PC-3 (cell line): ENCODE measurements around the gene CMTM8. TPM values are rescaled to one million over a fixed set of nuclear protein-coding genes. Genes with fewer than 3 reads are reported as not detected.

Experiments used
- ATAC-seq: fragments of 200-7000 bp; cut with Tn5 transposase; 2 replicates; pipeline ENCODE4 v1.9.1; 2020; ENCODE audit warnings: mild to moderate bottlenecking, moderate library complexity
- BruUV-seq: library from RNA; stranded (reverse); fragments of 400-500 nt; replicated peaks from 2 replicates; lab custom pipeline; 2021; lab: Mats Ljungman, UMichigan
- CTCF ChIA-PET: fragments of 300-600 bp; sonication (Branson Sonifier 250); formaldehyde crosslinking; loops from one replicate; lab custom pipeline; 2022; ENCODE audit warnings: antibody characterized with exemption; lab: Charles Lee
- POLR2A ChIA-PET: fragments of 300-600 bp; sonication (Branson Sonifier 250); formaldehyde crosslinking; loops from one replicate; lab custom pipeline; 2022; ENCODE audit warnings: antibody characterized with exemption; ENCODE audit not compliant: unreplicated experiment; lab: Charles Lee
- DNase-seq: peaks from one replicate; pipeline ENCODE4 v3.0.0-alpha.2; 2015
- H2AFZ ChIP-seq: fragments of 300-600 bp; sonication (generic); 2 replicates; pipeline ENCODE4 v1.6.0; 2016; ENCODE audit warnings: antibody characterized with exemption, low read length
- H3F3A ChIP-seq: fragments of 300-600 bp; sonication (generic); one replicate; pipeline ENCODE4 v1.6.0; 2017; ENCODE audit warnings: antibody characterized with exemption, low read length, control low read depth, mild to moderate bottlenecking; ENCODE audit not compliant: unreplicated experiment
- H3K27ac ChIP-seq: fragments of 300-600 bp; sonication (generic); 2 replicates; pipeline ENCODE4 v1.5.1; 2016; ENCODE audit warnings: mild to moderate bottlenecking, low read length
- H3K27me3 ChIP-seq: fragments of 300-600 bp; sonication (generic); 2 replicates; pipeline ENCODE4 v1.6.1; 2016; ENCODE audit warnings: low read length, mixed read lengths
- H3K36me3 ChIP-seq: fragments of 300-600 bp; sonication (generic); 2 replicates; pipeline ENCODE4 v1.6.1; 2016; ENCODE audit warnings: low read depth, mixed run types, low read length, mixed read lengths
- H3K4me1 ChIP-seq: fragments of 300-600 bp; sonication (generic); 2 replicates; pipeline ENCODE4 v1.5.1; 2016; ENCODE audit warnings: low read length; ENCODE audit not compliant: insufficient read depth
- H3K4me2 ChIP-seq: fragments of 300-600 bp; sonication (generic); 2 replicates; pipeline ENCODE4 v1.6.0; 2016; ENCODE audit warnings: low read length
- H3K4me3 ChIP-seq: fragments of 300-600 bp; sonication (generic); 2 replicates; pipeline ENCODE4 v1.5.1; 2016; ENCODE audit warnings: mild to moderate bottlenecking, low read length, mixed read lengths
- H3K79me2 ChIP-seq: fragments of 300-600 bp; sonication (generic); 2 replicates; pipeline ENCODE4 v1.6.1; 2017; ENCODE audit warnings: low read length, mixed read lengths
- H3K9ac ChIP-seq: fragments of 300-600 bp; sonication (generic); 2 replicates; pipeline ENCODE4 v1.6.0; 2016; ENCODE audit warnings: mild to moderate bottlenecking, low read length
- H3K9me2 ChIP-seq: fragments of 300-600 bp; sonication (generic); replicated peaks from 2 replicates; pipeline ENCODE4 v1.6.1; 2016; ENCODE audit warnings: mixed run types, low read length, mixed read lengths
- H3K9me3 ChIP-seq: fragments of 300-600 bp; sonication (generic); 2 replicates; pipeline ENCODE4 v1.6.1; 2016; ENCODE audit warnings: low read length, mixed read lengths
- H4K20me1 ChIP-seq: fragments of 300-600 bp; sonication (generic); 2 replicates; pipeline ENCODE4 v1.6.1; 2016; ENCODE audit warnings: low read length, mixed read lengths
- CTCF ChIP-seq: fragments of 300-600 bp; sonication (generic); conservative IDR thresholded peaks from 2 replicates; pipeline ENCODE4 v1.5.1; 2017; ENCODE audit warnings: antibody characterized with exemption, low read depth, mild to moderate bottlenecking, low read length
- EZH2 ChIP-seq: fragments of 300-600 bp; sonication (generic); IDR thresholded peaks from one replicate; pipeline ENCODE4 v1.6.1; 2017; ENCODE audit warnings: antibody characterized with exemption, mild to moderate bottlenecking, low read length; ENCODE audit not compliant: unreplicated experiment
- EZH2phosphoT487 ChIP-seq: fragments of 300-600 bp; sonication (generic); IDR thresholded peaks from 2 replicates; pipeline ENCODE4 v1.6.1; 2018; ENCODE audit warnings: mild to moderate bottlenecking, antibody characterized with exemption, low read length, borderline replicate concordance
- intact Hi-C: fragments of 100-400 bp; cut with micrococcal nuclease; formaldehyde crosslinking; loops from 2 replicates; pipeline ENCODE4 v1.9.0; 2023
- total RNA-seq: library from RNA; depleted of rRNA; stranded (reverse); fragments of >200 nt; gene quantifications from 2 replicates; pipeline ENCODE4 v1.2.3, GENCODE V29; 2014

Gene CMTM8
- total RNA-seq, 1 experiment from 2014 or later: 5.2 TPM

- ATAC-seq (no peak), DNase-seq (no peak)
- Histone ChIP-seq H4K20me1 (no peaks in the 10 kb centered on the region), H3K4me2 (no peak overlapping the region), H2AFZ (no peak overlapping the region), H3K4me1 (no peaks in the 10 kb centered on the region), H3K36me3 (no peaks in the 10 kb centered on the region), H3K4me3 (no peak overlapping the region), H3K79me2 (no peaks in the 10 kb centered on the region), H3K9me2 (no peaks in the 10 kb centered on the region), H3K9me3 (no peaks in the 10 kb centered on the region), H3K27ac (no peak overlapping the region), H3F3A (no peaks in the 10 kb centered on the region), H3K9ac (no peak overlapping the region), H3K27me3 (no peaks in the 10 kb centered on the region)
- TF ChIP-seq EZH2phosphoT487: no peak
- no peak for TF ChIP-seq EZH2
- TF ChIP-seq CTCF: no peak
- CTCF ChIA-PET: interaction anchor here (0.7 kb wide), 1 partner anchor 16 kb away, joined by 3 read pairs; no protein-coding TSS in a partner anchor
- no TSS peak for BruUV-seq
- POLR2A ChIA-PET: no interaction called here
- intact Hi-C loops: no loop called here
Measured at GRCh38 chr3:32372213-32372490, 133.7 kb downstream of the CMTM8 start.

GRCh38 chr3:32373276-32373675 is 134.8 kb downstream of the CMTM8 start:
- H3K79me2 ChIP-seq: no peaks in the 10 kb centered on the region
- H3K27ac ChIP-seq: no peak overlapping the region
- no peaks in the 10 kb centered on the region for H3K27me3 ChIP-seq
- no peaks in the 10 kb centered on the region for H3K36me3 ChIP-seq
- DNase-seq (no peak), ATAC-seq (no peak)
- no peaks in the 10 kb centered on the region for H3K4me1 ChIP-seq
- no peaks in the 10 kb centered on the region for H3F3A ChIP-seq
- H2AFZ ChIP-seq: no peak overlapping the region
- BruUV-seq: no TSS peak
- no peaks in the 10 kb centered on the region for H3K9me2 ChIP-seq
- ChIA-PET CTCF (interaction anchor here (0.6 kb wide), 1 partner anchor 95 kb away, joined by 3 read pairs; no protein-coding TSS in a partner anchor), POLR2A (interaction anchor here (0.7 kb wide), 1 partner anchor 525 kb away, joined by 7 read pairs; no protein-coding TSS in a partner anchor)
- H4K20me1 ChIP-seq: no peaks in the 10 kb centered on the region
- intact Hi-C loops: no loop called here
- no peak overlapping the region for H3K4me3 ChIP-seq
- no peak for TF ChIP-seq EZH2
- TF ChIP-seq CTCF: no peak
- no peak for TF ChIP-seq EZH2phosphoT487
- no peak overlapping the region for H3K9ac ChIP-seq
- H3K4me2 ChIP-seq: no peak overlapping the region
- H3K9me3 ChIP-seq: no peaks in the 10 kb centered on the region

- Histone ChIP-seq H4K20me1 (no peaks in the 10 kb centered on the region), H3K9ac (no peak overlapping the region), H3K36me3 (no peaks in the 10 kb centered on the region), H3K27me3 (no peaks in the 10 kb centered on the region), H3K9me3 (no peaks in the 10 kb centered on the region), H3K27ac (no peak overlapping the region), H3K79me2 (no peaks in the 10 kb centered on the region), H3K4me3 (no peak overlapping the region), H3K4me2 (no peak overlapping the region), H3K9me2 (no peaks in the 10 kb centered on the region), H2AFZ (no peak overlapping the region), H3F3A (no peaks in the 10 kb centered on the region), H3K4me1 (no peaks in the 10 kb centered on the region)
- DNase-seq: no peak
- BruUV-seq: no TSS peak
- ChIA-PET POLR2A (interaction anchor here (0.7 kb wide), 1 partner anchor 524 kb away, joined by 7 read pairs; no protein-coding TSS in a partner anchor), CTCF (interaction anchor here (0.6 to 1.1 kb wide), 2 partner anchors 94 to 294 kb away, joined by 3 read pairs; no protein-coding TSS in a partner anchor)
- no peak for TF ChIP-seq EZH2phosphoT487
- no peak for TF ChIP-seq CTCF
- TF ChIP-seq EZH2: no peak
- intact Hi-C loops: loop anchor here (2.0 kb wide), 1 partner anchor 25 kb away; no protein-coding TSS in a partner anchor
- no peak for ATAC-seq
Measured at GRCh38 chr3:32373844-32374243, 135.4 kb downstream of the CMTM8 start.
